GM06990 (cell line): Measurements from ENCODE around the gene KLK11.

Source experiments
- DNase-seq: peaks from one replicate; pipeline ENCODE4 v3.0.0-alpha.2; 2011; ENCODE audit not compliant: insufficient read length; ENCODE audit errors: extremely low read depth
- H3K27me3 ChIP-seq: replicated peaks from 2 replicates; pipeline ENCODE4 v1.6.0; 2011; ENCODE audit warnings: low read length; ENCODE audit not compliant: control insufficient read depth, insufficient read depth
- H3K36me3 ChIP-seq: 2 replicates; pipeline ENCODE4 v1.5.1; 2011; ENCODE audit warnings: low read length; ENCODE audit not compliant: control insufficient read depth, insufficient read depth
- H3K4me3 ChIP-seq: replicated peaks from 2 replicates; pipeline ENCODE4 v1.5.1; 2011; ENCODE audit warnings: low read depth, mild to moderate bottlenecking, control low read depth, low read length
- CTCF ChIP-seq: IDR thresholded peaks from 2 replicates; pipeline ENCODE4 v1.5.1; 2011; ENCODE audit warnings: low read length, control low read depth, mild to moderate bottlenecking, inconsistent platforms; ENCODE audit not compliant: insufficient read depth, poor library complexity, severe bottlenecking

The KLK11 gene

DNA sequence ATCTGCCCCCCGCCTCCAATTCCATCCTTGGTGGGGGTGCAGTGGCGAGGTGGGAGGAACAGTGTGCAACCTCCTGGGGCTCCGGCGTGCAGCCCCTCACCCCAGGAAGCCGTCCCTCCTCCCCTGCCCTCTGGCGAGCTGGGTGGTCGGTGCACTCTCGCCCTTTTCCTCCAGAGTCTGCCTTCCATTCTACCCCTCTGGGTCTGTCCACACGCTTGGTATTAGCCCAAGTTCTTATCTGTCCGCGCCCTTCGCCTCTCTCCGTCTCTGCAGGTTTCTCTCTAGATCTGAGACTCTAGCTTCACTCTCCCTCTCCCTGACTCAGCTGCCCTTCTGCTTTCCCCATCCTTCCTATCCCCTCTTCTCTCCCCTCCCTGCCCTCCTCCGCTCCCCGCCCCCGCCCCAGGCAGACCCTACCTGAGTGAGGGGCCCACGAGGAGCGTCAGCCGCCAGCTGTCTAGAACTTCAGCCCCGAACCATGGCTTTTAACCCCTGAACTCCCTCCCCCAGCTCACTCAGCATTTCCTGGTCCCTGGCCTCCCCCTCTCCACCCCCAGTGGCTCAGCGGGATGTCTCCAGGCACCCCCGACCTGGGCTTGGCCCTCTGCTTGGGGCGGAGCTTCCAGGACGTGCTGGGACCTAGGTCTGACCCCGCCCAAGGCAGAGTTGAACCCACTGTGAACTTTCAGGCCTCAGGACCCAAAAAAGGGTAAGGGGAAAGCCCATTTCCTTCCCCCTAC lies 39.0 kb upstream of the KLK11 start:
- Histone ChIP-seq H3K4me3 (no peak overlapping the region), H3K36me3 (no peaks in the 10 kb centered on the region), H3K27me3 (no peaks in the 10 kb centered on the region; the same call in none of the 2 replicates)
- DNase-seq = no peak
- TF ChIP-seq CTCF = no peak

- Histone ChIP-seq H3K27me3 (no peaks in the 10 kb centered on the region; the same call in none of the 2 replicates), H3K36me3 (no peaks in the 10 kb centered on the region), H3K4me3 (no peak within 1 kb of the TSS)
- no peak for DNase-seq
- no peak for TF ChIP-seq CTCF
Measured at GRCh38 chr19:51064534-51065220, 38.3 kb upstream of the KLK11 start, which contains the start of gene KLK13. Gene KLK13 (minus strand): TSS chr19:51065092. CDS start chr19:51065067, 25 bp downstream.

DNA sequence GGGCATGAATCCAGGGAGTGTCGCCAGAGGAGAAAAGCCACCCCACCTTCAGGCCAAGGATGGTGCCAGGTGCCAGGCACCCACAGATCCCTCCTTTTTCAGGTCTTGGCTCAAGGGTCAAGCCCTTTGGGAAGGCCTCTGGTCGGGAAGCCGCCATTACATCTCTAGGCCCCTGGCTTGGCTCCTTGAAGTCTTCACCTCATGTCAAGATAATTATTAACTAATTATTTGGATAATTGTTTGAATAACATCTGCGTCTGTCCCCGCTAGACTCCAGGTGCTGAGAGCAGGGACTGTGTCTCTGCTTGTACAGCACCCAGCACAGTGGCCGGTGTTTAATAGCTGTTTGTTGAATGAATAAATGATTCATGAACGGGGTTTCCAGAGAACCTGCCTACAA lies 37.2 kb upstream of the KLK11 start:
- H3K4me3 ChIP-seq = no peak overlapping the region
- H3K27me3 ChIP-seq = no peaks in the 10 kb centered on the region; the same call in 1 of the 2 replicates
- DNase-seq = no peak
- TF ChIP-seq CTCF = no peak
- no peaks in the 10 kb centered on the region for H3K36me3 ChIP-seq

DNA sequence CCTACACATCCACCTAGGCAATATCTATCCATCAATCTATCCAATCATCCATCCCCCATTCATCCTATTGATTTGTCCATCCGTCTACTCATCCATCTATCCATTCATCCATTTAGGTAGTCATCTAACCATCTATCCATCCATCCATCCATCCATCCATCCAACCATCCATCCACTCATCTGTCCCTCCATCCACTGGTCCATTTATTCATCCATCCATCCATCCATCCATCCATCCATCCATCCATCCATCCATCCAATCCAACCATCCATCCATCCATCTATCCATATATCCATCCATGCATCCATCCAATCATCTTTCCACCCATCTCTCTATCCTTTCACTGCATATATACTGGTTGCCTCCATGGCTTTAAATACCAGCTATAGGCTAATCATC lies 34.6 kb upstream of the KLK11 start:
- DNase-seq = no peak
- TF ChIP-seq CTCF = no peak
- H3K27me3 ChIP-seq = no peaks in the 10 kb centered on the region; the same call in 1 of the 2 replicates
- no peaks in the 10 kb centered on the region for H3K36me3 ChIP-seq
- H3K4me3 ChIP-seq = no peak overlapping the region

DNA sequence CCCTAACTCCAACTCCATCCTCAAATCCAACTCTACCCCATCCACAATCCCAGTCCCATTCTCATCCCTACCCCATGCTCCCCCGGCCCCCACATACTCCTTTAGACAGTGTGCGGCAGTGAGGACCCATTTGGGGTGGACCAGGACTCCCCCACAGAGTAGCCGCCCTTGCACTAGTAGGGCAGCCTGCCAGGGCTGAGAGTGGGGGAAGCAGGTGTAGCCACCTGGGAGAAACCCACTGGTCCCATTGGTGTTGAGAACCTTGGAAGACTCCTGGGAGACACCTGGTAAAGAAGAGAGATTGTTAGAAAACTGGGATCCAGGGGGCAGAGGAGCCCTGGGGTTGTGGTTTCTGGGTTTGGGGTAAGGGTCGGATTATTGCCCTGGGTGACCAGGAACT lies 33.9 kb upstream of the KLK11 start:
- no peak for TF ChIP-seq CTCF

More for the DNA sequence above, 33.9 kb upstream of the KLK11 start:
- Histone ChIP-seq H3K36me3 (no peaks in the 10 kb centered on the region), H3K4me3 (no peak overlapping the region), H3K27me3 (no peaks in the 10 kb centered on the region; the same call in 1 of the 2 replicates)
- no peak for DNase-seq
